Vagina (tissue), 2 donors: ENCODE results near the gene CDKN1B.

Source experiments
- POLR2A ChIP-seq, 2 donors: fragments of 450-650 bp; IDR thresholded peaks; one replicate each; pipeline ENCODE4 v1.6.1; 2017; ENCODE audit warnings: antibody characterized with exemption in 2 of 2, mild to moderate bottlenecking in 2 of 2, moderate library complexity in 2 of 2
- POLR2AphosphoS5 ChIP-seq, 2 donors: sonication (generic); formaldehyde crosslinking; IDR thresholded peaks; one replicate each; pipeline ENCODE4 v1.9.0; 2017; ENCODE audit warnings: antibody characterized with exemption in 2 of 2, mild to moderate bottlenecking in 2 of 2, low read depth in 1 of 2; ENCODE audit not compliant: insufficient read depth in 1 of 2
- TF ChIP-seq, protein P1 (sequence below), 3 experiments: fragments of 450-650 bp in 2 of 3; fragments of 200-600 bp in 1 of 3; sonication (generic) in 1 of 3; IDR thresholded peaks; one replicate each; pipeline ENCODE4 v1.5.1; 2017 to 2019; ENCODE audit warnings: antibody characterized with exemption in 3 of 3, mild to moderate bottlenecking in 2 of 3, moderate library complexity in 2 of 3

GRCh38 chr12:12683136-12683697 is 34.0 kb upstream of the CDKN1B start:
- TF ChIP-seq, protein P1, sequence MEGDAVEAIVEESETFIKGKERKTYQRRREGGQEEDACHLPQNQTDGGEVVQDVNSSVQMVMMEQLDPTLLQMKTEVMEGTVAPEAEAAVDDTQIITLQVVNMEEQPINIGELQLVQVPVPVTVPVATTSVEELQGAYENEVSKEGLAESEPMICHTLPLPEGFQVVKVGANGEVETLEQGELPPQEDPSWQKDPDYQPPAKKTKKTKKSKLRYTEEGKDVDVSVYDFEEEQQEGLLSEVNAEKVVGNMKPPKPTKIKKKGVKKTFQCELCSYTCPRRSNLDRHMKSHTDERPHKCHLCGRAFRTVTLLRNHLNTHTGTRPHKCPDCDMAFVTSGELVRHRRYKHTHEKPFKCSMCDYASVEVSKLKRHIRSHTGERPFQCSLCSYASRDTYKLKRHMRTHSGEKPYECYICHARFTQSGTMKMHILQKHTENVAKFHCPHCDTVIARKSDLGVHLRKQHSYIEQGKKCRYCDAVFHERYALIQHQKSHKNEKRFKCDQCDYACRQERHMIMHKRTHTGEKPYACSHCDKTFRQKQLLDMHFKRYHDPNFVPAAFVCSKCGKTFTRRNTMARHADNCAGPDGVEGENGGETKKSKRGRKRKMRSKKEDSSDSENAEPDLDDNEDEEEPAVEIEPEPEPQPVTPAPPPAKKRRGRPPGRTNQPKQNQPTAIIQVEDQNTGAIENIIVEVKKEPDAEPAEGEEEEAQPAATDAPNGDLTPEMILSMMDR (IDR thresholded peaks at IDR 0.05): no peak
- no peak for TF ChIP-seq POLR2AphosphoS5 (IDR thresholded peaks at IDR 0.05; ENCODE audit: insufficient read depth in 1 of 2, low read depth in 1 of 2)
- TF ChIP-seq POLR2A (IDR thresholded peaks at IDR 0.05): no peak
